ENCODE measurements around the gene RHOG. TPM values are rescaled to one million over a fixed set of nuclear protein-coding genes. Genes with fewer than 3 reads are reported as not detected.

RHOG gene
- total RNA-seq, 1 experiment from 2014 or later, result 33.6 TPM

DNA sequence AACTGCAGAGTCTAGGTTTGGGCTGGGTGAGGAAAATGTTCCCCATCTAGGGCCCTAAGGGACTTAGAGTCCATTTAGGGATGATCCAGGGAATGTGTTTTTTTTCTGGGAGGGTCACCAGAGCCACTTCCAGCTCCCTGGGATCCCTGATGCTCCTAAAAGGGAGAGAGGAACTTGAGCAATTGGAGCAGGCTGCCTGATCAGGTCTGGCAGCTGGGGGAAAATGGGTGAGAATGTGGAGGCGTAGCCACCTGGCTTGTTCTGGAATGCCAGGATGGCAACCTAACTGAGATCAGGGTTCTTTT is 31.2 kb downstream of the RHOG start:
- no peak for ATAC-seq
- no peak for DNase-seq (ENCODE audit: low spot score)
- CTCF ChIA-PET, result interaction anchor here (0.6 to 3.9 kb wide), 13 partner anchors 10 to 263 kb away, joined by 3 to 52 read pairs (median 14); partner anchors contain the start of genes NUP98, RHOG and STIM1
- no peaks in the 10 kb centered on the region for H3K9me3 Mint-ChIP-seq
- H3K27ac Mint-ChIP-seq, result peak overlapping the region; percentile 50
- H3K4me3 Mint-ChIP-seq, result no peak overlapping the region
- no peaks in the 10 kb centered on the region for H3K36me3 Mint-ChIP-seq
- H3K4me1 Mint-ChIP-seq, result peaks cover 11% of the 10 kb centered on the region
- no peaks in the 10 kb centered on the region; the same call in 1 of the 2 replicates for H3K27me3 Mint-ChIP-seq (ENCODE audit: low read depth)
- POLR2A ChIA-PET, result interaction anchor here (0.7 to 1.1 kb wide), 3 partner anchors 12 to 117 kb away, joined by 3 to 4 read pairs (median 3); partner anchors contain the start of gene NUP98
- TF ChIP-seq FOXP1 (CRISPR knock-in tag; IDR thresholded peaks at IDR 0.05; ENCODE audit: borderline replicate concordance) (no peak), NR2C2 (CRISPR knock-in tag; IDR thresholded peaks at IDR 0.05) (no peak), TEAD4 (CRISPR knock-in tag; IDR thresholded peaks at IDR 0.05) (no peak), CBFB (CRISPR knock-in tag; IDR thresholded peaks at IDR 0.05; ENCODE audit: low read depth) (no peak), ZNF121 (CRISPR knock-in tag; IDR thresholded peaks at IDR 0.05) (no peak)
- TF ChIP-seq, protein P1, sequence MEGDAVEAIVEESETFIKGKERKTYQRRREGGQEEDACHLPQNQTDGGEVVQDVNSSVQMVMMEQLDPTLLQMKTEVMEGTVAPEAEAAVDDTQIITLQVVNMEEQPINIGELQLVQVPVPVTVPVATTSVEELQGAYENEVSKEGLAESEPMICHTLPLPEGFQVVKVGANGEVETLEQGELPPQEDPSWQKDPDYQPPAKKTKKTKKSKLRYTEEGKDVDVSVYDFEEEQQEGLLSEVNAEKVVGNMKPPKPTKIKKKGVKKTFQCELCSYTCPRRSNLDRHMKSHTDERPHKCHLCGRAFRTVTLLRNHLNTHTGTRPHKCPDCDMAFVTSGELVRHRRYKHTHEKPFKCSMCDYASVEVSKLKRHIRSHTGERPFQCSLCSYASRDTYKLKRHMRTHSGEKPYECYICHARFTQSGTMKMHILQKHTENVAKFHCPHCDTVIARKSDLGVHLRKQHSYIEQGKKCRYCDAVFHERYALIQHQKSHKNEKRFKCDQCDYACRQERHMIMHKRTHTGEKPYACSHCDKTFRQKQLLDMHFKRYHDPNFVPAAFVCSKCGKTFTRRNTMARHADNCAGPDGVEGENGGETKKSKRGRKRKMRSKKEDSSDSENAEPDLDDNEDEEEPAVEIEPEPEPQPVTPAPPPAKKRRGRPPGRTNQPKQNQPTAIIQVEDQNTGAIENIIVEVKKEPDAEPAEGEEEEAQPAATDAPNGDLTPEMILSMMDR (IDR thresholded peaks at IDR 0.05), result 0 out of 2 replicates have a peak, but pooled peaks have one; percentile 1
- TF ChIP-seq, protein P2, sequence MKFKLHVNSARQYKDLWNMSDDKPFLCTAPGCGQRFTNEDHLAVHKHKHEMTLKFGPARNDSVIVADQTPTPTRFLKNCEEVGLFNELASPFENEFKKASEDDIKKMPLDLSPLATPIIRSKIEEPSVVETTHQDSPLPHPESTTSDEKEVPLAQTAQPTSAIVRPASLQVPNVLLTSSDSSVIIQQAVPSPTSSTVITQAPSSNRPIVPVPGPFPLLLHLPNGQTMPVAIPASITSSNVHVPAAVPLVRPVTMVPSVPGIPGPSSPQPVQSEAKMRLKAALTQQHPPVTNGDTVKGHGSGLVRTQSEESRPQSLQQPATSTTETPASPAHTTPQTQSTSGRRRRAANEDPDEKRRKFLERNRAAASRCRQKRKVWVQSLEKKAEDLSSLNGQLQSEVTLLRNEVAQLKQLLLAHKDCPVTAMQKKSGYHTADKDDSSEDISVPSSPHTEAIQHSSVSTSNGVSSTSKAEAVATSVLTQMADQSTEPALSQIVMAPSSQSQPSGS (CRISPR knock-in tag; IDR thresholded peaks at IDR 0.05; ENCODE audit: borderline replicate concordance, low read depth), result no peak
- TF ChIP-seq, protein P3, sequence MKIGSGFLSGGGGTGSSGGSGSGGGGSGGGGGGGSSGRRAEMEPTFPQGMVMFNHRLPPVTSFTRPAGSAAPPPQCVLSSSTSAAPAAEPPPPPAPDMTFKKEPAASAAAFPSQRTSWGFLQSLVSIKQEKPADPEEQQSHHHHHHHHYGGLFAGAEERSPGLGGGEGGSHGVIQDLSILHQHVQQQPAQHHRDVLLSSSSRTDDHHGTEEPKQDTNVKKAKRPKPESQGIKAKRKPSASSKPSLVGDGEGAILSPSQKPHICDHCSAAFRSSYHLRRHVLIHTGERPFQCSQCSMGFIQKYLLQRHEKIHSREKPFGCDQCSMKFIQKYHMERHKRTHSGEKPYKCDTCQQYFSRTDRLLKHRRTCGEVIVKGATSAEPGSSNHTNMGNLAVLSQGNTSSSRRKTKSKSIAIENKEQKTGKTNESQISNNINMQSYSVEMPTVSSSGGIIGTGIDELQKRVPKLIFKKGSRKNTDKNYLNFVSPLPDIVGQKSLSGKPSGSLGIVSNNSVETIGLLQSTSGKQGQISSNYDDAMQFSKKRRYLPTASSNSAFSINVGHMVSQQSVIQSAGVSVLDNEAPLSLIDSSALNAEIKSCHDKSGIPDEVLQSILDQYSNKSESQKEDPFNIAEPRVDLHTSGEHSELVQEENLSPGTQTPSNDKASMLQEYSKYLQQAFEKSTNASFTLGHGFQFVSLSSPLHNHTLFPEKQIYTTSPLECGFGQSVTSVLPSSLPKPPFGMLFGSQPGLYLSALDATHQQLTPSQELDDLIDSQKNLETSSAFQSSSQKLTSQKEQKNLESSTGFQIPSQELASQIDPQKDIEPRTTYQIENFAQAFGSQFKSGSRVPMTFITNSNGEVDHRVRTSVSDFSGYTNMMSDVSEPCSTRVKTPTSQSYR (CRISPR knock-in tag; IDR thresholded peaks at IDR 0.05), result no peak

DNA sequence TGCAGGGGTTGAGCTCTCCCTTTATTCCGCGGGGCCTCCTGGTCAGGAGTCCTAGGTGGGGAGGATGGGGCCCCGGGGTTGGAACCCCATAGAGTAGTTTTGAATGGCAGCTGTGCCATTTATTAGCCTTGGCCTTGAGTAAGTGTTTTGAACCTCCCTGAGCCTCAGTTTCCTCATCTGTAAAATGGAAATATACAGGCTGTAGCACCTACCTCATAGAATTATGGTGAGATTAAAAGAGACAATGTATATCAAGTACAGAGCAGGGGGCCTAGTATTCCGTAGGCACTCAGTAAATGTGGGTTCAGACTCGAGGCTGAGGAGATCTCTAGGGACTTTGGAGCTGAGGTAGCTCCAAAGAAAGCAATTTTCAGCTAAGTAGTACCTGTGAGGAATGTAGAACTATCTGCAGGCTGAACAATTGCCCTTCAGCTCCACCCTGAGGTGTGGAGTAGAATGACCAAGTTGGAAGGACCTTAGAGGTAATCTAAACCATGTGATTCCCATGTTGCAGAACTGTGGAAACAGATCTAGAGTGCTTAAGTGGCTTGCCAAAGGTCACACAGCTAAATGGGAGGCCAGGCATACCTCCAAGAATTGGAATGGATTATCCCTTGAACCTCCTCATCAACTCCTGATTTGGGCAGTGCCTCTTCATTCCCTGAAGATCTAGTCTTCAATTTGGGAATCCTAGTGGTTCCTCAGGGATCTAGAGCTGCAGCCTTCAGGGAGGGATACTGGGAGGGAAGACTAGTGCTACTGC is 31.7 kb downstream of the RHOG start:
- TF ChIP-seq, protein P4, sequence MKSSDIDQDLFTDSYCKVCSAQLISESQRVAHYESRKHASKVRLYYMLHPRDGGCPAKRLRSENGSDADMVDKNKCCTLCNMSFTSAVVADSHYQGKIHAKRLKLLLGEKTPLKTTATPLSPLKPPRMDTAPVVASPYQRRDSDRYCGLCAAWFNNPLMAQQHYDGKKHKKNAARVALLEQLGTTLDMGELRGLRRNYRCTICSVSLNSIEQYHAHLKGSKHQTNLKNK (CRISPR knock-in tag; IDR thresholded peaks at IDR 0.05), result no peak
- CTCF ChIA-PET, result interaction anchor here (0.6 to 3.9 kb wide), 17 partner anchors 11 to 264 kb away, joined by 3 to 52 read pairs (median 7); partner anchors contain the start of genes NUP98, RHOG and STIM1
- DNase-seq (ENCODE audit: low spot score) (peak; percentile 37), ATAC-seq (peak; percentile 38)
- Mint-ChIP-seq H3K36me3 (no peaks in the 10 kb centered on the region), H3K27ac (peak overlapping the region; percentile 86), H3K27me3 (ENCODE audit: low read depth) (no peaks in the 10 kb centered on the region; the same call in 1 of the 2 replicates), H3K4me1 (peaks cover 11% of the 10 kb centered on the region), H3K4me3 (peak overlapping the region; percentile 96), H3K9me3 (no peaks in the 10 kb centered on the region)
- POLR2A ChIA-PET, result interaction anchor here (0.7 to 1.1 kb wide), 3 partner anchors 11 to 117 kb away, joined by 3 to 4 read pairs (median 3); partner anchors contain the start of gene NUP98

DNA sequence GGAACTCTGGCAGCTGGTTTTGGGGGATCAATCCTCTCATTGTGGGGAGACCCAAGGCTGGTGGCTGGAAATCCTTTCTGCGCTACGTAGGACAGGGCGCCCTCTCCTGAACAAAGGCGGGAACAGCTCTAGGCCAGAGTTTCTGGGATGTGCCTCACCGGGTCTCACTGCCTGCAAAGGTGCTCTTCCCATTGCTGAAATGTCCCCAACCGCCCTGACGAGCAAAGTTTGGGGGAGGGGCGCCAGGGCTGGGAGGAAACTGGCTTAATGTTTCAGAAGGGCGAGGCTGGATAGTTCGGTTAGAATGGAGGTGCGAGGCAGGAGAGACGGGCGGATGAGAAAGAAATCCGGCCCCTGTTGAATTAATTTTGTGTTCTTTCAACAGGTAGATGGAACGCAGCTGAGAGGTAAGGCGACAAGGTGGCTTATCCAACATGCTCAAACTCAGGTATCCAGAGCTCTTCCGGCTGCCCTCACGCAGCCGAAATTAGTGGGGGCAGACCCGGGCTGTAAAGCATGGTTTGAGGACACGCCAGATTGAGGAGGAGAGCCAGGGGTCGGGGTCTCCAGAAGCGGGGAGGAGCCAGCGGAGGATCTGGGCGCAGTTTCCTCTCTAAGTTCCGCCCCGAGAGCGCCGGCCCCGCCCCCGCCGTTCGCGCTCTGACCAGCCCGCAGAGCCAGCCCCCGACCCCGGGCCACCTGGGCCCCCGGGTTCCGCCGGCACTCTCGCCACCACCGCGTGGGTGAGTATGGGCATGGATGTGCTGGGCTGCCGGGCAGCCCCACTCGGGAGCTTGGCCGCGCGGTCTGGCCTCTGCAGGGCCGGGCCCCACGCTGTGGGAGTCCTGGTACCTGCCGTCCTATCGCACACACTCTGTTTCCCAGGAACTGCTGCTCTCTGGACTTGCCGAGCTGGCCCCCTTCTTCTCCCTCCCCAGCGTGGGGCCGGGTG is 32.6 kb downstream of the RHOG start, which contains the start of gene PGAP2:
PGAP2 (plus strand) TSS at position 652 of the 952 bp plus-strand sequence. CDS start 2,700 bp downstream, outside the sequence.
- H3K27me3 Mint-ChIP-seq (ENCODE audit: low read depth), result no peaks in the 10 kb centered on the region; the same call in 1 of the 2 replicates
- peak within 1 kb of the TSS; percentile 96 for H3K4me3 Mint-ChIP-seq
- peak; percentile 83 for DNase-seq (ENCODE audit: low spot score)
- peaks cover 11% of the 10 kb centered on the region for H3K4me1 Mint-ChIP-seq
- CTCF ChIA-PET, result interaction anchor here (0.7 to 3.9 kb wide), 27 partner anchors 8 to 331 kb away, joined by 3 to 52 read pairs (median 5); partner anchors contain the start of genes NUP98, RHOG and STIM1
- no peaks in the 10 kb centered on the region for H3K9me3 Mint-ChIP-seq
- H3K27ac Mint-ChIP-seq, result peak within 1 kb of the TSS; percentile 97
- peak; percentile 91 for ATAC-seq
- POLR2A ChIA-PET, result interaction anchor here (0.5 to 1.1 kb wide), 4 partner anchors 11 to 429 kb away, joined by 3 read pairs; partner anchors contain the start of genes NUP98 and ZNF195
- no peaks in the 10 kb centered on the region for H3K36me3 Mint-ChIP-seq
- no peak for TF ChIP-seq SOX15 (CRISPR knock-in tag; IDR thresholded peaks at IDR 0.05)
- TF ChIP-seq ESRRA (CRISPR knock-in tag; IDR thresholded peaks at IDR 0.05; ENCODE audit: borderline replicate concordance), result no peak
- TF ChIP-seq, protein P5, sequence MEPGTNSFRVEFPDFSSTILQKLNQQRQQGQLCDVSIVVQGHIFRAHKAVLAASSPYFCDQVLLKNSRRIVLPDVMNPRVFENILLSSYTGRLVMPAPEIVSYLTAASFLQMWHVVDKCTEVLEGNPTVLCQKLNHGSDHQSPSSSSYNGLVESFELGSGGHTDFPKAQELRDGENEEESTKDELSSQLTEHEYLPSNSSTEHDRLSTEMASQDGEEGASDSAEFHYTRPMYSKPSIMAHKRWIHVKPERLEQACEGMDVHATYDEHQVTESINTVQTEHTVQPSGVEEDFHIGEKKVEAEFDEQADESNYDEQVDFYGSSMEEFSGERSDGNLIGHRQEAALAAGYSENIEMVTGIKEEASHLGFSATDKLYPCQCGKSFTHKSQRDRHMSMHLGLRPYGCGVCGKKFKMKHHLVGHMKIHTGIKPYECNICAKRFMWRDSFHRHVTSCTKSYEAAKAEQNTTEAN (CRISPR knock-in tag; IDR thresholded peaks at IDR 0.05), result no peak; the same call in 1 of the 2 replicates
- TF ChIP-seq, protein P1 (IDR thresholded peaks at IDR 0.05), result peak; percentile 65
- TF ChIP-seq, protein P6, sequence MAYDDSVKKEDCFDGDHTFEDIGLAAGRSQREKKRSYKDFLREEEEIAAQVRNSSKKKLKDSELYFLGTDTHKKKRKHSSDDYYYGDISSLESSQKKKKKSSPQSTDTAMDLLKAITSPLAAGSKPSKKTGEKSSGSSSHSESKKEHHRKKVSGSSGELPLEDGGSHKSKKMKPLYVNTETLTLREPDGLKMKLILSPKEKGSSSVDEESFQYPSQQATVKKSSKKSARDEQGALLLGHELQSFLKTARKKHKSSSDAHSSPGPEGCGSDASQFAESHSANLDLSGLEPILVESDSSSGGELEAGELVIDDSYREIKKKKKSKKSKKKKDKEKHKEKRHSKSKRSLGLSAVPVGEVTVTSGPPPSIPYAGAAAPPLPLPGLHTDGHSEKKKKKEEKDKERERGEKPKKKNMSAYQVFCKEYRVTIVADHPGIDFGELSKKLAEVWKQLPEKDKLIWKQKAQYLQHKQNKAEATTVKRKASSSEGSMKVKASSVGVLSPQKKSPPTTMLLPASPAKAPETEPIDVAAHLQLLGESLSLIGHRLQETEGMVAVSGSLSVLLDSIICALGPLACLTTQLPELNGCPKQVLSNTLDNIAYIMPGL (CRISPR knock-in tag; IDR thresholded peaks at IDR 0.05), result peak; percentile 59; the same call in 1 of the 2 replicates
- TF ChIP-seq GABPB1 (CRISPR knock-in tag; IDR thresholded peaks at IDR 0.05), result no peak
